Astrocyte (in vitro differentiated cells and primary cell): ENCODE data around the gene ABCF1.

Source experiments
- EZH2 ChIP-seq: IDR thresholded peaks from 2 replicates; pipeline ENCODE4 v1.6.1; 2012; ENCODE audit warnings: mild to moderate bottlenecking, low read length, inconsistent platforms; ENCODE audit not compliant: insufficient read depth
- TF ChIP-seq, protein P1 (sequence below): IDR thresholded peaks from 2 replicates; pipeline ENCODE4 v1.5.1; 2011; ENCODE audit warnings: low read depth, mild to moderate bottlenecking, inconsistent platforms, low read length, moderate library complexity; ENCODE audit not compliant: insufficient read depth

DNA sequence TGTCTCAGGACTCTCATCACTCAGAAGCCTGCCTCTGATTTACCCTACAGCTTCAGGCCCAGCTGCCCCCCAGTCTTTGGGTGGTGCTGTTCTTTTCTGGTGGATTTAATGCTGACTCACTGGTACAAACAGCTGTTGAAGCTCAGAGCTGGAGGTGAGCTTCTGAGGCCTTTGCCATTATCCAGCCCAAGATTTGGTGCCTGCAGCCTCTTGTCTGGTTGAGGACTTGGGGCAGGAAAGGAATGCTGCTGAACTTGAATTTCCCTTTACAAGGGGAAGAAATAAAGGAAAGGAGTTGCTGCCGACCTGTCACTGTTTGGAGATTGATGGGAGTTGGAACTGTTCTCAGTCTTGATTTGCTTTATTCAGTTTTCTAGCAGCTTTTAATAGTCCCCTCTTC, 19.8 kb downstream of the ABCF1 start:
- no peak for TF ChIP-seq EZH2
- TF ChIP-seq, protein P1, sequence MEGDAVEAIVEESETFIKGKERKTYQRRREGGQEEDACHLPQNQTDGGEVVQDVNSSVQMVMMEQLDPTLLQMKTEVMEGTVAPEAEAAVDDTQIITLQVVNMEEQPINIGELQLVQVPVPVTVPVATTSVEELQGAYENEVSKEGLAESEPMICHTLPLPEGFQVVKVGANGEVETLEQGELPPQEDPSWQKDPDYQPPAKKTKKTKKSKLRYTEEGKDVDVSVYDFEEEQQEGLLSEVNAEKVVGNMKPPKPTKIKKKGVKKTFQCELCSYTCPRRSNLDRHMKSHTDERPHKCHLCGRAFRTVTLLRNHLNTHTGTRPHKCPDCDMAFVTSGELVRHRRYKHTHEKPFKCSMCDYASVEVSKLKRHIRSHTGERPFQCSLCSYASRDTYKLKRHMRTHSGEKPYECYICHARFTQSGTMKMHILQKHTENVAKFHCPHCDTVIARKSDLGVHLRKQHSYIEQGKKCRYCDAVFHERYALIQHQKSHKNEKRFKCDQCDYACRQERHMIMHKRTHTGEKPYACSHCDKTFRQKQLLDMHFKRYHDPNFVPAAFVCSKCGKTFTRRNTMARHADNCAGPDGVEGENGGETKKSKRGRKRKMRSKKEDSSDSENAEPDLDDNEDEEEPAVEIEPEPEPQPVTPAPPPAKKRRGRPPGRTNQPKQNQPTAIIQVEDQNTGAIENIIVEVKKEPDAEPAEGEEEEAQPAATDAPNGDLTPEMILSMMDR: no peak
